C4-2B (cell line): ENCODE results near the gene TRIM68.

Experiments used
- ZFX ChIP-seq: fragments of 450-650 bp; IDR thresholded peaks from 2 replicates; pipeline ENCODE4 v1.6.1; 2017
- TF ChIP-seq, protein P1 (sequence below): fragments of 450-650 bp; conservative IDR thresholded peaks from 2 replicates; pipeline ENCODE4 v1.5.1; 2017; ENCODE audit warnings: mild to moderate bottlenecking

DNA sequence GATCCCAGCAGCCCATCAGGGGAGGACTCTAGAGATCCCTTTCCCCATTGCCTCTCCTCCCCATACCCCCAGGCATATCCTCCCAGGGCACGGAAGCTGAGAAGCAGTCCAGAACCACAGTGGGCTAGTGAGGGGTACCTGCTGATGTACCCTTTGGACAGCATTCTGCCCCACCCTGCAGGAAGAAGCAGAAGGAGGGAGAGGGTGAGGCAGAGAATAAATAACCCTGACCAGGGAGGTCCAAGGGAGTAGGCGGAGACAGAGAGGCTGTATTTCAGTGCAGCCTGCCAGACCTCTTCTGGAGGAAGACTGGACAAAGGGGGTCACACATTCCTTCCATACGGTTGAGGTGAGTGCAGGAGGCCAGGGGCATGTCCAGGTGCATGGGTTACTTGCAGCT, 35.7 kb upstream of the TRIM68 start, which contains the start of gene OR51E1:
- TF ChIP-seq, protein P1, sequence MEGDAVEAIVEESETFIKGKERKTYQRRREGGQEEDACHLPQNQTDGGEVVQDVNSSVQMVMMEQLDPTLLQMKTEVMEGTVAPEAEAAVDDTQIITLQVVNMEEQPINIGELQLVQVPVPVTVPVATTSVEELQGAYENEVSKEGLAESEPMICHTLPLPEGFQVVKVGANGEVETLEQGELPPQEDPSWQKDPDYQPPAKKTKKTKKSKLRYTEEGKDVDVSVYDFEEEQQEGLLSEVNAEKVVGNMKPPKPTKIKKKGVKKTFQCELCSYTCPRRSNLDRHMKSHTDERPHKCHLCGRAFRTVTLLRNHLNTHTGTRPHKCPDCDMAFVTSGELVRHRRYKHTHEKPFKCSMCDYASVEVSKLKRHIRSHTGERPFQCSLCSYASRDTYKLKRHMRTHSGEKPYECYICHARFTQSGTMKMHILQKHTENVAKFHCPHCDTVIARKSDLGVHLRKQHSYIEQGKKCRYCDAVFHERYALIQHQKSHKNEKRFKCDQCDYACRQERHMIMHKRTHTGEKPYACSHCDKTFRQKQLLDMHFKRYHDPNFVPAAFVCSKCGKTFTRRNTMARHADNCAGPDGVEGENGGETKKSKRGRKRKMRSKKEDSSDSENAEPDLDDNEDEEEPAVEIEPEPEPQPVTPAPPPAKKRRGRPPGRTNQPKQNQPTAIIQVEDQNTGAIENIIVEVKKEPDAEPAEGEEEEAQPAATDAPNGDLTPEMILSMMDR: no peak
- no peak for TF ChIP-seq ZFX
